ENCODE data around the gene PKP2. TPM values are rescaled to one million over a fixed set of nuclear protein-coding genes. Genes with fewer than 3 reads are reported as not detected.

PKP2 gene
- total and polyA plus RNA-seq, 2 of the 8 experiments (the other 6 are each of a cell fraction or from before 2014, with no cell fraction given), result 9.6 to 44.8 TPM

GRCh38 chr12:32753605-32754004 is 143.0 kb downstream of the PKP2 start (continued):
- no peak for TF ChIP-seq CTCF (IDR thresholded peaks at IDR 0.05; ENCODE audit: control extremely low read depth in 1 of 3, insufficient read depth in 1 of 3, low read depth in 1 of 3, low read length in 3 of 3)
- TF ChIP-seq SP2 (IDR thresholded peaks at IDR 0.05; ENCODE audit: low read length), result no peak
- no peak for TF ChIP-seq NRF1 (IDR thresholded peaks at IDR 0.05; ENCODE audit: low read depth, low read length)
- no peak for TF ChIP-seq RBBP5 (IDR thresholded peaks at IDR 0.05; ENCODE audit: borderline replicate concordance, low read depth, low read length)
